ENCODE measurements around the gene IFNA6.

Gene IFNA6

GRCh38 chr9:21357479-21358460 lies 7.1 kb upstream of the IFNA6 start:
- DNase-seq (ENCODE audit: low read depth in 1 of 2, low spot score in 1 of 2): peak in 1 of 2 experiments; percentile 1
- Histone ChIP-seq H3K27me3 (ENCODE audit: insufficient read depth, poor library complexity, severe bottlenecking) (no peaks in the 10 kb centered on the region), H3K4me3 (replicated peaks; ENCODE audit: insufficient read depth, low read length) (no peak overlapping the region), H3K27ac (replicated peaks) (no peak overlapping the region)
- TF ChIP-seq SPI1 (IDR thresholded peaks at IDR 0.05; ENCODE audit: borderline replicate concordance, low read depth) (peak; percentile 61; the same call in 1 of the 2 replicates), REST (IDR thresholded peaks at IDR 0.05; ENCODE audit: insufficient replicate concordance, low read depth) (no peak)

GRCh38 chr9:21348430-21348970 lies 2.2 kb downstream of the IFNA6 start:
- no peak for DNase-seq (ENCODE audit: low read depth in 1 of 2, low spot score in 1 of 2)
- TF ChIP-seq CTCF (IDR thresholded peaks at IDR 0.05; ENCODE audit: insufficient read depth, low read length): no peak
- Histone ChIP-seq H3K27me3 (ENCODE audit: insufficient read depth, poor library complexity, severe bottlenecking) (no peaks in the 10 kb centered on the region), H3K27ac (replicated peaks) (no peak overlapping the region), H3K4me3 (replicated peaks; ENCODE audit: insufficient read depth, low read length) (no peak overlapping the region)

GRCh38 chr9:21340735-21341134 lies 10.0 kb downstream of the IFNA6 start:
- no peak overlapping the region for H3K27ac ChIP-seq (replicated peaks)
- DNase-seq (ENCODE audit: low read depth in 1 of 2, low spot score in 1 of 2): no peak
- TF ChIP-seq REST (IDR thresholded peaks at IDR 0.05; ENCODE audit: insufficient replicate concordance, low read depth) (no peak), GABPA (IDR thresholded peaks at IDR 0.05; ENCODE audit: low read depth) (no peak), POLR2AphosphoS5 (IDR thresholded peaks at IDR 0.05; ENCODE audit: low read depth) (no peak), CTCF (IDR thresholded peaks at IDR 0.05; ENCODE audit: insufficient read depth, low read length) (no peak), SPI1 (IDR thresholded peaks at IDR 0.05; ENCODE audit: borderline replicate concordance, low read depth) (no peak)

GRCh38 chr9:21336457-21336856 lies 14.2 kb downstream of the IFNA6 start:
- TF ChIP-seq CTCF (IDR thresholded peaks at IDR 0.05; ENCODE audit: insufficient read depth, low read length) (no peak), POLR2AphosphoS5 (IDR thresholded peaks at IDR 0.05; ENCODE audit: low read depth) (no peak), REST (IDR thresholded peaks at IDR 0.05; ENCODE audit: insufficient replicate concordance, low read depth) (no peak), SPI1 (IDR thresholded peaks at IDR 0.05; ENCODE audit: borderline replicate concordance, low read depth) (no peak), GABPA (IDR thresholded peaks at IDR 0.05; ENCODE audit: low read depth) (no peak)
- Histone ChIP-seq H3K27ac (replicated peaks) (no peak overlapping the region), H3K27me3 (ENCODE audit: insufficient read depth, poor library complexity, severe bottlenecking) (no peaks in the 10 kb centered on the region), H3K4me3 (replicated peaks; ENCODE audit: insufficient read depth, low read length) (no peak overlapping the region)
- no peak for DNase-seq (ENCODE audit: low read depth in 1 of 2, low spot score in 1 of 2)

More at GRCh38 chr9:21340735-21341134, 10.0 kb downstream of the IFNA6 start:
- no peak overlapping the region for H3K4me3 ChIP-seq (replicated peaks; ENCODE audit: insufficient read depth, low read length)
- no peaks in the 10 kb centered on the region for H3K27me3 ChIP-seq (ENCODE audit: insufficient read depth, poor library complexity, severe bottlenecking)

All from HL-60 (cell line).